NT2/D1 (cell line): ENCODE measurements around the gene CYTH3.

Experiments used
- DNase-seq: peaks from one replicate; pipeline ENCODE4 v3.0.0-alpha.2; 2011; ENCODE audit warnings: low read depth, low spot score
- H3K27me3 ChIP-seq: 2 replicates; pipeline ENCODE4 v1.6.0; 2011; ENCODE audit warnings: mild to moderate bottlenecking; ENCODE audit not compliant: insufficient read length, insufficient read depth
- H3K36me3 ChIP-seq: 2 replicates; pipeline ENCODE4 v1.6.1; 2011; ENCODE audit warnings: mild to moderate bottlenecking, low read length, mixed read lengths; ENCODE audit not compliant: insufficient read depth, insufficient read length
- H3K4me1 ChIP-seq: 2 replicates; pipeline ENCODE4 v1.5.1; 2011; ENCODE audit not compliant: insufficient read depth, insufficient read length
- H3K4me3 ChIP-seq: 2 replicates; pipeline ENCODE4 v1.5.1; 2011; ENCODE audit warnings: low read depth; ENCODE audit not compliant: insufficient read length
- H3K9ac ChIP-seq: 2 replicates; pipeline ENCODE4 v1.6.0; 2011; ENCODE audit warnings: low read depth; ENCODE audit not compliant: insufficient read length
- H3K9me3 ChIP-seq: 2 replicates; pipeline ENCODE4 v1.5.1; 2011; ENCODE audit warnings: mild to moderate bottlenecking, low read length; ENCODE audit not compliant: insufficient read depth
- SUZ12 ChIP-seq: IDR thresholded peaks from 2 replicates; pipeline ENCODE4 v1.6.1; 2011; ENCODE audit not compliant: insufficient read length, insufficient read depth; ENCODE audit errors: extremely low read depth
- YY1 ChIP-seq: IDR thresholded peaks from 2 replicates; pipeline ENCODE4 v1.6.1; 2011; ENCODE audit not compliant: insufficient read length, insufficient read depth
- ZNF274 ChIP-seq: IDR thresholded peaks from 2 replicates; pipeline ENCODE4 v1.6.1; 2011; ENCODE audit warnings: mild to moderate bottlenecking, low read depth, low read length

CYTH3 gene

DNA sequence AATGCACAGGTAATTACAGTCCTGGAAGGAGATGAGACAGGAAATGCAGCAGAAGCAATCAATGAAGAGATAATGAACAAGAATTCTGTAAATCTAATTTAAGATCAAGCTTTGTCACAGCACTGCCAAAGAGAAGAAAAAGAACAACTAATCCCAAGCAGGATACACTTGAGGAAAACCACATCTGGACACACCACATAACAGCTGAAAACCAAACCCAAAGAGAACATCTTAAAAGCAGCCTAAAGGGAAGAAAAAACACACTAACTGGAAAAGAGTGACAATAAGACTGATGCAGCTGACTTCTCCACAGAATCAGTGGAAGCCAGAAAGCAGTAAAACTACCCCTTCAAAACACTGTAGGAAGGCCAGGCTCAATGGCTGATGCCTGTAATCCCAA is 10.2 kb downstream of the CYTH3 start:
- no peaks in the 10 kb centered on the region for H3K4me1 ChIP-seq
- no peak for DNase-seq
- no peaks in the 10 kb centered on the region for H3K9me3 ChIP-seq
- no peaks in the 10 kb centered on the region for H3K27me3 ChIP-seq
- no peak overlapping the region for H3K9ac ChIP-seq
- TF ChIP-seq ZNF274 (no peak), SUZ12 (no peak), YY1 (no peak)
- no peaks in the 10 kb centered on the region for H3K36me3 ChIP-seq
- H3K4me3 ChIP-seq: no peak overlapping the region

- TF ChIP-seq SUZ12 (no peak), ZNF274 (no peak), YY1 (no peak)
- Histone ChIP-seq H3K27me3 (no peaks in the 10 kb centered on the region), H3K36me3 (no peaks in the 10 kb centered on the region), H3K9ac (no peak overlapping the region), H3K9me3 (no peaks in the 10 kb centered on the region), H3K4me3 (no peak overlapping the region), H3K4me1 (no peaks in the 10 kb centered on the region)
- DNase-seq: no peak
These were observed 10.7 kb downstream of the CYTH3 start for GRCh38 chr7:6261699-6262098.

DNA sequence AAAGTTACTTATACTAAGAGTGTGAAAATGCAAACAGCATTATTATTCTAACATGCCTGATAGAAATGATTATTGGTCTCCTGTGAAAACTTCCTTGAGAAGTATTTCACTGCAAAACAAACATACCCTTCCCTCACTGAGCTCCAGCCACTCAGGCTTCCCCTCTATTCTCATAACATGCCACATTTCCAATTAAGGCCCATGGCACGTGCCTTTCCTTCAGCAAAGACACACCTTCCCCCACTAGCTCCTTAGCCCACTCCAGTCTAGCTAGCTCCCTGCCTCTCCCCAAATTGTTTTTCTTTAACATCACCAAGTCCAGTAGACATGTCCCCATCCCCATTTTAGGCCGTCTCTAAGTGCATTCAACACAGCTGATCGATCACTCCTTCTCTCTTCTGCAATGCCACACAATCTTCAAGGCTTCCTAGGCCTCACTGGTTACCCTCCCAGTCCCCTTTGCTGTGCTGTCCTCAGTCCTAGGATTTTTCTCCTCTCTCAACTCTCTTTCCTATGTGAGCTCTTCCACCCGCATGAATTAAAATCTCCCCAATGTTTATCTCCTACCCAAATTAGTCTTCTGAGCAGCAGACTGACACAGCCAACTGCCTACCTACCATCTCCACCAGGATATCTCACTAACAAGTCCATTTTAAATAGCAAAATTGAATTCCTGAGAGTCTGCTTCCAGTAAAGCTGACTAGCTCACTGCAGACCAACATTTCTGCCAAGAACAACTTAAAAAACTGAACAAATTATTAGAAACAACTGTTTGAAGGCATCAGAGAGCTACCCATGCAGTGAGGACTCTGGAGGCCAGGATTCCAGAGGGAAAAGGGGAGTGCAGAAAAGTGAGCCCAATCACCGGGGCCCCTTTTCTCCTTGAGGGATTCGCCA is 11.9 kb downstream of the CYTH3 start:
- TF ChIP-seq ZNF274: no peak
- no peak for TF ChIP-seq SUZ12
- no peak for TF ChIP-seq YY1
- Histone ChIP-seq H3K4me1 (no peaks in the 10 kb centered on the region), H3K27me3 (no peaks in the 10 kb centered on the region)

GRCh38 chr7:6259257-6259656 is 13.2 kb downstream of the CYTH3 start:
- H3K4me1 ChIP-seq: no peaks in the 10 kb centered on the region
- no peak for DNase-seq
- H3K9me3 ChIP-seq: no peaks in the 10 kb centered on the region
- no peak overlapping the region for H3K9ac ChIP-seq
- no peak overlapping the region for H3K4me3 ChIP-seq
- H3K36me3 ChIP-seq: no peaks in the 10 kb centered on the region
- no peaks in the 10 kb centered on the region for H3K27me3 ChIP-seq
- TF ChIP-seq ZNF274 (no peak), YY1 (no peak), SUZ12 (no peak)

More for the DNA sequence above, 11.9 kb downstream of the CYTH3 start:
- Histone ChIP-seq H3K9ac (no peak overlapping the region), H3K36me3 (no peaks in the 10 kb centered on the region), H3K4me3 (no peak overlapping the region), H3K9me3 (no peaks in the 10 kb centered on the region)
- DNase-seq: no peak

- H3K9me3 ChIP-seq: no peaks in the 10 kb centered on the region
- no peak for DNase-seq
- no peak overlapping the region for H3K4me3 ChIP-seq
- H3K27me3 ChIP-seq: no peaks in the 10 kb centered on the region
- TF ChIP-seq ZNF274 (no peak), YY1 (no peak), SUZ12 (no peak)
- no peaks in the 10 kb centered on the region for H3K36me3 ChIP-seq
- H3K9ac ChIP-seq: no peak overlapping the region
- H3K4me1 ChIP-seq: no peaks in the 10 kb centered on the region
These were observed 13.8 kb downstream of the CYTH3 start for GRCh38 chr7:6258440-6259182.

- DNase-seq: no peak
- H3K27me3 ChIP-seq: no peaks in the 10 kb centered on the region
- TF ChIP-seq SUZ12 (no peak), ZNF274 (no peak), YY1 (no peak)
- H3K9me3 ChIP-seq: no peaks in the 10 kb centered on the region
- no peak overlapping the region for H3K9ac ChIP-seq
- no peak overlapping the region for H3K4me3 ChIP-seq
- no peaks in the 10 kb centered on the region for H3K4me1 ChIP-seq
- H3K36me3 ChIP-seq: no peaks in the 10 kb centered on the region
These were observed 14.7 kb downstream of the CYTH3 start for GRCh38 chr7:6257675-6258074.
